GM12878 (cell line): ENCODE data around the gene TOX2. TPM values are rescaled to one million over a fixed set of nuclear protein-coding genes. Genes with fewer than 3 reads are reported as not detected.

Experiments
- ASH2L ChIP-seq: fragments of 300-600, 200-600 bp; sonication (generic); IDR thresholded peaks from 2 replicates; pipeline ENCODE4 v1.6.1; 2017; ENCODE audit warnings: low read depth, mild to moderate bottlenecking, borderline replicate concordance
- BACH1 ChIP-seq: fragments of 450-650 bp; IDR thresholded peaks from 2 replicates; pipeline ENCODE4 v1.6.1; 2017; ENCODE audit warnings: mild to moderate bottlenecking, borderline replicate concordance
- BCL11A ChIP-seq: IDR thresholded peaks from 2 replicates; pipeline ENCODE4 v1.6.1; 2011; ENCODE audit warnings: low read depth, low read length
- CEBPB ChIP-seq, 2 experiments: fragments of 150-350 bp in 1 of 2; IDR thresholded peaks; 2 replicates each; pipeline ENCODE4 v1.6.1; 2012 to 2014; ENCODE audit warnings: low read depth in 2 of 2, low read length in 2 of 2, borderline replicate concordance in 1 of 2, inconsistent platforms in 1 of 2
- CHD2 ChIP-seq: IDR thresholded peaks from 2 replicates; pipeline ENCODE4 v1.6.1; 2011; ENCODE audit warnings: low read depth, low read length, improper control_type of control experiment, borderline replicate concordance
- CHD4 ChIP-seq: fragments of 200-600 bp; sonication (generic); IDR thresholded peaks from 2 replicates; pipeline ENCODE4 v1.6.1; 2016; ENCODE audit warnings: mild to moderate bottlenecking
- EGR1 ChIP-seq, 2 experiments: IDR thresholded peaks; 1 replicate in 1 of 2; 2 replicates in 1 of 2; pipeline ENCODE4 v1.6.1; 2011 to 2012; ENCODE audit warnings: low read depth in 2 of 2, low read length in 2 of 2, borderline replicate concordance in 1 of 2, mild to moderate bottlenecking in 1 of 2, moderate library complexity in 1 of 2
- EZH2 ChIP-seq: IDR thresholded peaks from 2 replicates; pipeline ENCODE4 v1.6.1; 2012; ENCODE audit warnings: low read depth, mild to moderate bottlenecking, control low read depth, inconsistent platforms, low read length, borderline replicate concordance; ENCODE audit not compliant: control insufficient read depth
- GABPA ChIP-seq: IDR thresholded peaks from 2 replicates; pipeline ENCODE4 v1.6.1; 2014; ENCODE audit warnings: antibody characterized with exemption, low read depth, mild to moderate bottlenecking, inconsistent platforms
- HDAC2 ChIP-seq: fragments of 200-600 bp; sonication (generic); IDR thresholded peaks from 2 replicates; pipeline ENCODE4 v1.6.1; 2017
- NFYB ChIP-seq: IDR thresholded peaks from 2 replicates; pipeline ENCODE4 v1.6.1; 2011; ENCODE audit warnings: low read depth, mild to moderate bottlenecking, low read length, improper control_type of control experiment, moderate library complexity; ENCODE audit not compliant: insufficient read depth
- NRF1 ChIP-seq: conservative IDR thresholded peaks from 2 replicates; pipeline ENCODE4 v1.6.1; 2011; ENCODE audit warnings: mild to moderate bottlenecking, low read depth, low read length, improper control_type of control experiment
- POU2F2 ChIP-seq: IDR thresholded peaks from 3 replicates; pipeline ENCODE4 v1.6.1; 2011; ENCODE audit warnings: low read depth, mild to moderate bottlenecking, low read length, borderline replicate concordance
- PRDM15 ChIP-seq: fragments of 450-650 bp; formaldehyde crosslinking; IDR thresholded peaks from 2 replicates; pipeline ENCODE4 v1.4.0; 2020; ENCODE audit warnings: mild to moderate bottlenecking, moderate library complexity
- SPI1 ChIP-seq: IDR thresholded peaks from 2 replicates; pipeline ENCODE4 v1.6.1; 2011; ENCODE audit warnings: low read depth, mild to moderate bottlenecking, low read length, moderate library complexity, borderline replicate concordance; ENCODE audit not compliant: insufficient read depth
- SRF ChIP-seq, 2 experiments: IDR thresholded peaks; 2 replicates each; pipeline ENCODE4 v1.6.1; 2011; ENCODE audit warnings: low read depth in 2 of 2, low read length in 2 of 2, mild to moderate bottlenecking in 1 of 2, moderate library complexity in 1 of 2
- SUPT20H ChIP-seq: IDR thresholded peaks from 2 replicates; pipeline ENCODE4 v1.6.1; 2011; ENCODE audit warnings: low read depth, mild to moderate bottlenecking, low read length, moderate library complexity, borderline replicate concordance; ENCODE audit not compliant: control insufficient read depth
- WRNIP1 ChIP-seq: IDR thresholded peaks from 2 replicates; pipeline ENCODE4 v1.6.1; 2011; ENCODE audit warnings: low read depth, low read length, improper control_type of control experiment, borderline replicate concordance
- YBX1 ChIP-seq: fragments of 450-650 bp; IDR thresholded peaks from 2 replicates; pipeline ENCODE4 v1.6.1; 2016; ENCODE audit warnings: antibody characterized with exemption
- ZNF217 ChIP-seq: fragments of 450-650 bp; IDR thresholded peaks from 2 replicates; pipeline ENCODE4 v1.6.1; 2017; ENCODE audit warnings: antibody characterized with exemption, mild to moderate bottlenecking
- polyA plus RNA-seq, 11 experiments: library from polyadenylated mRNA; depleted of rRNA in 4 of 11; unstranded in 6 of 11; stranded (reverse) in 5 of 11; fragments of >200 nt; fragmentation: Nextera tagmentation in 4 of 11; fragmentation: Illumina TruSeq in 1 of 11; extraction: Ambion mirVana in 4 of 11; extraction: Trizol in 1 of 11; gene quantifications; 1 replicate in 1 of 11; 2 replicates in 10 of 11; pipeline versions ENCODE4 v1.2.1 to v1.2.3, GENCODE V29; 2011 to 2016; ENCODE audit warnings: inconsistent platforms in 2 of 11, missing spikeins in 2 of 11, low read depth in 1 of 11
- total RNA-seq, 4 experiments: library from RNA; depleted of rRNA in 3 of 4; stranded (reverse); fragments of >200 nt in 3 of 4; fragmentation: Illumina TruSeq in 1 of 4; extraction: Trizol in 1 of 4; gene quantifications; 2 replicates each; pipeline versions ENCODE4 v1.2.1 to v1.2.3, GENCODE V29; 2013 to 2021
- TF ChIP-seq, protein P1 (sequence below): IDR thresholded peaks from 2 replicates; pipeline ENCODE4 v1.6.1; 2011; ENCODE audit warnings: borderline replicate concordance, low read depth, mild to moderate bottlenecking, moderate library complexity, low read length; ENCODE audit not compliant: insufficient read depth, poor library complexity, severe bottlenecking
- TF ChIP-seq, protein P2 (sequence below): fragments of 450-650 bp; IDR thresholded peaks from 2 replicates; pipeline ENCODE4 v1.6.1; 2017; ENCODE audit warnings: antibody characterized with exemption, mild to moderate bottlenecking, moderate library complexity

Gene TOX2
- total and polyA plus RNA-seq, 10 of the 15 experiments (the other 5 are each of a cell fraction or from before 2014, with no cell fraction given) = 2.6 to 40.5 (median 7.9) TPM

GRCh38 chr20:43925215-43925614, 10.6 kb downstream of the TOX2 start (continued):
- TF ChIP-seq EGR1 (IDR thresholded peaks at IDR 0.05; ENCODE audit: borderline replicate concordance in 1 of 2, low read depth in 2 of 2, low read length in 2 of 2) (peak in 1 of 2 experiments; percentile 91; a peak in 2 of 3 replicates), SPI1 (no peak), SRF (IDR thresholded peaks at IDR 0.05; ENCODE audit: low read depth in 2 of 2, low read length in 2 of 2) (no peak), HDAC2 (no peak), ZNF217 (no peak), NFYB (no peak), BACH1 (peak; percentile 35; the same call in 1 of the 2 replicates), POU2F2 (no peak), YBX1 (peak; percentile 80; the same call in 1 of the 2 replicates), GABPA (no peak), EZH2 (no peak), SUPT20H (no peak), CEBPB (IDR thresholded peaks at IDR 0.05; ENCODE audit: borderline replicate concordance in 1 of 2, low read depth in 2 of 2, low read length in 2 of 2) (no peak), ASH2L (no peak), CHD2 (no peak), CHD4 (no peak), PRDM15 (CRISPR knock-in tag) (no peak), NRF1 (no peak), WRNIP1 (no peak), BCL11A (no peak)
- TF ChIP-seq, protein P1, sequence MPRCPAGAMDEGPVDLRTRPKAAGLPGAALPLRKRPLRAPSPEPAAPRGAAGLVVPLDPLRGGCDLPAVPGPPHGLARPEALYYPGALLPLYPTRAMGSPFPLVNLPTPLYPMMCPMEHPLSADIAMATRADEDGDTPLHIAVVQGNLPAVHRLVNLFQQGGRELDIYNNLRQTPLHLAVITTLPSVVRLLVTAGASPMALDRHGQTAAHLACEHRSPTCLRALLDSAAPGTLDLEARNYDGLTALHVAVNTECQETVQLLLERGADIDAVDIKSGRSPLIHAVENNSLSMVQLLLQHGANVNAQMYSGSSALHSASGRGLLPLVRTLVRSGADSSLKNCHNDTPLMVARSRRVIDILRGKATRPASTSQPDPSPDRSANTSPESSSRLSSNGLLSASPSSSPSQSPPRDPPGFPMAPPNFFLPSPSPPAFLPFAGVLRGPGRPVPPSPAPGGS = peak; percentile 22
- TF ChIP-seq, protein P2, sequence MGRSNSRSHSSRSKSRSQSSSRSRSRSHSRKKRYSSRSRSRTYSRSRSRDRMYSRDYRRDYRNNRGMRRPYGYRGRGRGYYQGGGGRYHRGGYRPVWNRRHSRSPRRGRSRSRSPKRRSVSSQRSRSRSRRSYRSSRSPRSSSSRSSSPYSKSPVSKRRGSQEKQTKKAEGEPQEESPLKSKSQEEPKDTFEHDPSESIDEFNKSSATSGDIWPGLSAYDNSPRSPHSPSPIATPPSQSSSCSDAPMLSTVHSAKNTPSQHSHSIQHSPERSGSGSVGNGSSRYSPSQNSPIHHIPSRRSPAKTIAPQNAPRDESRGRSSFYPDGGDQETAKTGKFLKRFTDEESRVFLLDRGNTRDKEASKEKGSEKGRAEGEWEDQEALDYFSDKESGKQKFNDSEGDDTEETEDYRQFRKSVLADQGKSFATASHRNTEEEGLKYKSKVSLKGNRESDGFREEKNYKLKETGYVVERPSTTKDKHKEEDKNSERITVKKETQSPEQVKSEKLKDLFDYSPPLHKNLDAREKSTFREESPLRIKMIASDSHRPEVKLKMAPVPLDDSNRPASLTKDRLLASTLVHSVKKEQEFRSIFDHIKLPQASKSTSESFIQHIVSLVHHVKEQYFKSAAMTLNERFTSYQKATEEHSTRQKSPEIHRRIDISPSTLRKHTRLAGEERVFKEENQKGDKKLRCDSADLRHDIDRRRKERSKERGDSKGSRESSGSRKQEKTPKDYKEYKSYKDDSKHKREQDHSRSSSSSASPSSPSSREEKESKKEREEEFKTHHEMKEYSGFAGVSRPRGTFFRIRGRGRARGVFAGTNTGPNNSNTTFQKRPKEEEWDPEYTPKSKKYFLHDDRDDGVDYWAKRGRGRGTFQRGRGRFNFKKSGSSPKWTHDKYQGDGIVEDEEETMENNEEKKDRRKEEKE = no peak
